ENCODE measurements around the gene ALOX12B.

- TF ChIP-seq POLR2AphosphoS5 (IDR thresholded peaks at IDR 0.05) (no peak), POLR2A (IDR thresholded peaks at IDR 0.05) (no peak), CTCF (IDR thresholded peaks at IDR 0.05) (no peak)
Measured at GRCh38 chr17:8046929-8047768, 40.4 kb downstream of the ALOX12B start.

All from transverse colon (tissue), 4 donors.